Measurements from ENCODE around the gene TMEM218.
A peak's percentile ranks its signal among the peaks of the same experiment; 100 is the strongest.
"Not testable (repeated sequence)": the region's sequence is repeated elsewhere in the genome, so short reads cannot be mapped to it uniquely, and the experiment has no call there.

Gene TMEM218

GRCh38 chr11:125073616-125074483 lies 37.6 kb downstream of the TMEM218 start:
- DNase-seq: no peak

DNA sequence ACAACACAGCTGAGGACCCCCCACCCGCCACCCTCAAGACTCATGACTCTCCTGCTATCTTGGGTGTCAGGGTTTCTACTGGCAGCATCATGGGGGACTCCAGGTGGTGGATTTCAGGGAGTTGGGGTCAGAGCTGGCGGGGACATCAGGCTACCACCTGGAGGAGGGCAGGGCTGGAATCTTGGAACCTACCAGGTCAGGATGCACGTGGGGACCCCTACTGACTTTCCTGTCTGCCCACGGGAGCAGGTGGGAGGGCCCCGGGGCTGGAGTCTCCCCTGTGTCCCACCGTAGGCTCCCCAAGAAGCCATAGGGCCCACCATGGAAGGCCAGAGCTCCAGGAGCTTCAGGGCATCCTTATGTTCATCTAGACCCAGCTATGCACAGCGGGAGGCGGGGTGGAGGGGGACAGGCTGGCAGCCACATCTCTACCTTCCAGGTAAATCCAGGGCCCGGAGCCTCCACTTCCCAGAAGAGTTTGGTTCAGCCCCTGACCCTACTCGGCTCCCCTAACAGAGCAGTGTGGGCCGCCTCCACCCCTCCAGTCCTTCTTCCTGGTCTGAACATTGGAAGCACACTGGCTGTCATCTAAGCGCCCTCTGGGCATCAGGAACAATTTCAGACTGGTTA lies 38.4 kb downstream of the TMEM218 start:
- no peak for DNase-seq

DNA sequence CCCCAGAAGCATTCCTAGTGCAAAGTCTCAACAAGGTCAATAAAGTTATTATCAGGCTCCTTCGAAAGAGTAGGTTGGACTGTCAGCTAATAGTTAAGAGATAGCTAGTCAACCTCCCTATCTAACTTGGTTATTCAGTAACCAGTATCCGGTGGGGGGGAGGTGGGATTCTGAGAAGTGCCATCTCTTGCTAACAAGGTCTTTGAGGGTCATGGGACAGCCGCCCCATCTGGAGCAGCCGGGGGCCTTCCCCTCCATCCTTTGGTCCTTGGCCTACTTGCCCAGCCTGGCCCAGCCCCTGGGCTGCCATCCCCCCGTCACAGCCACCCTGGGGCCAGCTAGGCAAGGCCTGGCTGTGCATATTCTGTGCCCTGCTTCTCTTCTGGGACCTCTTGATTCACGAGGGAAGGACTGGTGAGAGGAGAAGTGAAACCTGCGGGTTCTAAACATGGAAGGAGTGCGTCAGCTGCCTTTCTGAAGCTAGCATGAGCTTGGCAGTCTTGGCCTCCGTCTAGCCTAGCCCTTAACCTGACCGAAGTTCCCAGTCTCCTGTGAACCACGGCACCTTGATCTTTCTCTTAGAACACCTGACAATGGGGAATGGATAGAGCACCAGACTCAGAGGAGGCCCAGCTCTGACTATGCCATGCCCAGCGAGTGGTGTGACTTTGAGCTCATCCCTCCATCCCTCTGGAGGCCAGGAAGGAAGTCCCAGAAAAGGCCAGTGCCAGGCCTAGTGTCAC lies 39.0 kb downstream of the TMEM218 start:
- peak; percentile 13 for DNase-seq

DNA sequence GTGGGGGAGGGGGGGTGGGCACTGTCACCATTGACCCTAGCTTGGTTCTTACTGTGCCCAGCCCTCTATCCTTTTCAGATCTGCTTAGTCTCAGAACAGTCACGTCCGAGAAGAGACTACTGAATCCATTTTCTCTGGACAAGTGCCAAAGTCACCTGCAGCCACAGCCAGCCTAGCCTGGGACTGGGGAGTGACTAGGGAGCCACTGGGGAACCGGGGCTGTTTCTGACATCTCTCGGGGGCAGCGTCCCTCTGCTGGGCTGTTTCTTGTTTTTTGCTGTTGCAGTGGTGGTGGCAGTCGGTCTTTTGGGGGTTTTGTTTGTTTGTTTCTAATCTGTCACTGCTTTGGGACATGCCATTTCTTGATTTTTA lies 39.6 kb downstream of the TMEM218 start:
- DNase-seq: no peak

GRCh38 chr11:125071435-125071834 lies 40.0 kb downstream of the TMEM218 start:
- no peak for DNase-seq

- DNase-seq: peak; percentile 33
Measured at GRCh38 chr11:125070699-125071254, 40.6 kb downstream of the TMEM218 start.

- DNase-seq: no peak
Measured at GRCh38 chr11:125069796-125070195, 41.6 kb downstream of the TMEM218 start.

DNA sequence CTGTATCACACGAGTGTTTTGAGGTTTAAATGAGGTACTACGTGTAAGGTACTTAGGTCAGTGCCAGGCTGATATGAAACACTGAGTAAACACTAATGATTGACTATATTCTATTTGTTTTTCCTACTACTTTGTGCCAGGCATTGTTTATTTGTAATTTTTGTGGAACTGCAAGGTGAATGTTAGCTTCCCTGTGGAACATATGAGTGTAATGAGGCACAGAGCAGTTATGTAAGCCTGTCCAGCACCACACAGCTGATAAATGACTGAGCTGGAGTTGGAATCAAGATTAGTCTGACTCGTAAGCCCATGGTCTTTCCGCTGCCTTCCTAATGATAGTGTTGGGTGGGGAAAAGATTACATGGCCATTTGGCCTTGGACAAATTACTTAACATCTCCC lies 42.4 kb downstream of the TMEM218 start:
- DNase-seq: no peak

DNA sequence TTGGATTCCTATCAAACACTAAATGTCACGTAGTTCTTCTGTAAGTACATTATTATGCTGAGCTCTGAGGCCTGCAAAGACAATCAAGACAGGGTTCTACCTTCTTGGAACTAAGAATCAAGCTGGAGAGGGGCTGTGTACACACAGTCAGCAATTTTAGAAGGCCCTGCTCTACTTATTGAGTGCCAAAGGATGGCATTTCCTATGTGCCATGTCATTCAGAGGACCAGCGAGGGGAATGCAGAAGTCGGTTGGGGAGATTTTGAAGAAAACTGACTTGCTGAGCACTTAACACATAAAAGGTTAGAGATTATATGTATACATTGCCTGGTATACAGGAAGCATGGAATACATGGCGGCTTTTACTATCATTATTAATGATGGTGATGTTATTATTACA lies 43.1 kb downstream of the TMEM218 start:
- DNase-seq: no peak

GRCh38 chr11:125064070-125064469 lies 47.4 kb downstream of the TMEM218 start:
- no peak for DNase-seq

GRCh38 chr11:125063429-125064043 lies 47.9 kb downstream of the TMEM218 start:
- no peak for DNase-seq

GRCh38 chr11:125062931-125063428 lies 48.4 kb downstream of the TMEM218 start, which contains the start of gene SLC37A2:
Gene SLC37A2, plus strand, starts transcription at chr11:125063305. Its CDS starts 63 bp downstream, at chr11:125063368.
- DNase-seq: peak; percentile 52

DNA sequence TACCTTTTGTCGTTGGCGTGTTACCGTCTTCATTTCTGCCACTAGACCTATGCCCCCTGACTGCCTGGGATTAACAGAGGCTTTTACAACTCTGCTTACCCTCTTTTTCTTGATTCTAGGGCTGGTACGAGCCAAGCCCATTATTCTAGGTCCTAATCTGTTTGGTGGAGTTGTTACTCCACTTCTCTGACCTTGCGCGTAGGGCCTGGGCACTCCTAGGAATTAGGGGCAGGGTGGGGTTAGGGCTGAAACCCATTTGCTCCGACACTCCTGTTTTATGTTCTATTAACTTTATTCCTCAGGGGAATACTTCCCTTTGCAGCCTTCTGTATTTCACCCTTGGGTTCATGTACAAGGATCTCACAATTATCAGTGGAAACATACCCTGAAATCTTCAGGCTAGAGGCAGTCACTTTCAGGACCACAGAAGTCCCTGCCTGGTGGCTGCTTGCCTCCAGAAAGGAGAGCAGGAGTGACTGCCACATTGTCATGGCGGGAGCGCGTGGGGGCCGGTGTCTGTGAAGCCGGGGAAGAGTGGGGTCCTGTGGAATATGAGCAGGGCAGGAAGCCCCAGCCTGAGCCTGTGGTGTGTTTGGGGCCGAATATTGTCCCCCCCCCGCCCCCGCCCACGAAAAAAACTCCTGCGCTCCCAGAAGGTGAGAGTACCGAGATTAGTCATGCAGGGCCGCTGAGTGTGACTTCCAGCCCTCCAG lies 49.1 kb downstream of the TMEM218 start:
- DNase-seq: no peak

DNA sequence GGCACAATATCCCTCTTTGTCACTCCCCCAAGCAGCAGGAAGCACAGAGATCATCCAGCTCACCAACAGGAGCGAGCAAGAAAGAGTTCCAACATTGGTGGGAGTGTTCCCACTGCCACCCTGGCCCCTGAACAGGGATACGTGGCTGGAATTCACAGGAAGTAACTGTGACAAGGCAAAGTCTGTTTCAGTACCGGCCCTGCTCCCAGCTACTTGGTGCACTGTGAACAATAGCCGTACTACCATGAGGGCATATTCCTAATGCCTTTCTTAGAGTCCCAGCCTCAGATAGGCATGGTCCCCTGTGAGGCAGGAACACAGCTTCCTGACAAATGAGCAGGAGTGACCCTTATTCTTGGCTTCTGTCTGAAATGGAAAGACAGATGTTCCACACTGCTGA lies 50.1 kb downstream of the TMEM218 start:
- no peak for DNase-seq

DNA sequence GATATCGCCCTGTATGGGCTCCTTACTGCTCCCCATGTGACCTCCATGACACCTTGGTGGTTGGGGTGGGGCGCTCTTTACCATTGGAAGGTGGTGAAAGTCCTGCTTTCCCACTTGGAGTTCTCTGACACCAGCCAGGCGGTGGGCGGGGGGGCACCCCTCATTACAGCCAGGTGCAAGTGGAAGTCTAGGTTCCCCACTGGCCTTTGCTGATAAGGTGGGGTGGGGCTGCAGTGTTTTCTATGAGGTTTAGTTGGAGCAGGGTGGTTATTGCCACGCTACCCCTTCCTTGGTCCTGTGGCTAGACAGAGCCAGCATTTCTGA lies 53.8 kb downstream of the TMEM218 start:
- no peak for DNase-seq

DNA sequence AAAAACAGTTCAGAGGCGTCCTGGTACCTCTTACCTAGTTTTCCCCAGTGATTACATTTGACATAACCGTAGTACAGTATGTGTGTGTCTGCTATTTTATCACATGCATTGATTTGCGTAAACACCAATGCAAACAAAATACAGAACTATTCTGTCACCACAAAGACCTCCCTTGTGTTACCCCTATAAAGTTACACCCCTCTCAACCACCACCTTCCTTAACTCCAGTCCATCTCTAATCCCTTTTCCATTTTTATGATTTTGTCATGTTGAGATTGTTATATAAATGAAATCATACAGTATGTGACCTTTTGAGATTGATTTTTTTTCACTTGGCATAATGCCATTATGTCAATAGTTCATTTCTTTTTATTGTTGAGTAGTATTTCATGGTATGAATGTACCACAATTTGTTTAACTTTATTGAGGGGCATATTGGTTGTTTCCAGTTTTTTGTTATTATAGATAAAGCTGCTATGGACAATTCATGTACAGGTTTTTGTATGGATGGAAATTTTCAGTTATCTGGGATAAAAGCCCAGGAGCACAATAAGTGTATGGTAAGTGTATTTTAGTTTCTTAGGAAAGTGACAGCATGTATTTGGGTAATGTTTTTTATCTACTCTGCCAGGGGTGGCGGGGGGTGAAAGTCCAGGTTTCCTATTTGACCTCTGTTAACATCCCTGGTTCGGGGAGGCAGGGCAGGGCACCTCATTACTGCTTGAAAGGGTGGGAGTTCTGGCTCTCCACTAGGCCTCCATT lies 54.3 kb downstream of the TMEM218 start:
- no peak for DNase-seq

DNA sequence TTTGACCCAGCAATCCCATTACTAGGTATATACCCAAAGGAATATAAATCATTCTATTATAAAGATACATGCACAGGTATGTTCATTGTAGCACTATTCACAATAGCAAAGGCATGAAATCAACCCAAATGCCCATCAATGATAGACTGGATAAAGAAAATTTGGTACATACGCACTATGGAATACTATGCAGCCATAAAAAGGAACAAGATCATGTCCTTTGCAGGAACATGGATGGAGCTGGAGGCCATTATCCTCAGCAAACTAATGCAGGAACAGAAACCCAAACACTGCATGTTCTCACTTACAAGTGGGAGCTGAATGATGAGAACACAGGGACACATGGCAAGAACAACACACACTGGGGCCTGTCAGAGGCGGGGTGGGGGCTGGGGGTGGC lies 55.3 kb downstream of the TMEM218 start:
- DNase-seq: not testable (repeated sequence)

- no peak for DNase-seq
Measured at GRCh38 chr11:125055107-125055715, 56.2 kb downstream of the TMEM218 start.

DNA sequence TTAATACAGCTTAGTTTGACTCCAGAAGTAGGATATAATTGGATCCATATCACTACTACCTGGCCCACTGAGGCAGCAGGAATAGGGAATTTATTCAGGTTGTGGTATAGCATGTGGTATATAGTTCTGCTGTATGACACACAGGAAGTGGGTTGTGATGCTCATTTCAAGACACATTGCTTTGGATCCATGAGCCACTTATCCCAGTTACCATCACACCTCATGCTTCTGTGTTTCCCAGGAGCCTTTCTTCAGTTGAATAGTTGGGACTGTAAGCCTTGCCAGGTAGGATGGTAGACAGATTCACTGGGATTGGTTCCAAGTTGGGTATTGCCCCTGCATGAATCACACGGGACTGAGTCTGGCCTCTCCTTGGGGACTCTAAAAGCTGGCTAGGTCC lies 58.3 kb downstream of the TMEM218 start:
- no peak for DNase-seq

DNA sequence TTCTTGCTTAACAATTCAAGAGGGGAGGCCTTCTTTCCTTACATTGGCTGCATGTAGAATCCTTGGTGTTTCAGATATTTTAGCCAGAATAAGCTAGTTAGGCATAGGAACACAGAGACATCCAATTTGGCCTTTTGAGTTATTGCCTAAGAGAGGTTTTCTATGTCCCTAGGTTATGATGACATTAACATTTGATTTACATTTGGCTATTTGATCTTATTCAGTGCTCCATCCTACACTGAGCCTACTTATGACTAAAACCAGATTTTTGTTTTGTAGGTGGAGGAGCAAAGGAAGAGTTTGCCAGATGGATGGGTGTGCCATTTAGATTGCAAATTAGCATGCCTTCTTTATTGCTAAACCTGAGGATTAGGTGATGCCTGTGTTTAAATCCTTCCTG lies 59.4 kb downstream of the TMEM218 start:
- DNase-seq: no peak

Measured in CD4-positive, alpha-beta T cell treated with Interleukin-21 for 1 hour (primary cell).